NCI-H2029 treated with DMSO at 0.1 percent for 48 hours (cell line): ENCODE measurements around the gene TP53TG5.

ENCODE experiments used
- DNase-seq: peaks from one replicate; lab custom pipeline; 2025; lab: John Stamatoyannopoulos, UW

The TP53TG5 gene

DNA sequence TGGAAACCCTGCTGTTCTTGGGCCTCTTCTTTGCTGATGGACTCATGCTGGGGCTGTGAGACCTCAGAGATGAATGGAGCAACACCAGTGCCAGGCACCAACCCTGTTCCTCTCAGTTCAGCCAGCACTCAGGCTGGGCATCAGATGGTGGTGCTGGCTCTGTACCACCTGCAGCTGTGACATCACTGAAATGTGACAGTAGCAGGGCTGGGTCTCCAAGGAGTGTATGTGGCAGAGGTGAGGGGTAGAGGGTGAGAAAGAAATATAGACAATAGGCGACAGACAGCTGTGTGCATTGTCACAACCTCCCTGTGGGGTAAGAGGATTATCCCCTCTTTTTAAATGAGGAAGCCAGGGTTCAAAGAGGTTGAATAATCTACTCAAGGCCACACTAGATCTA, at the start of gene TP53TG5:
Gene TP53TG5, minus strand, starts transcription at position 135 of the 400 bp plus-strand sequence. Its CDS starts 89 bp downstream, at position 46.
- DNase-seq, result no peak

DNA sequence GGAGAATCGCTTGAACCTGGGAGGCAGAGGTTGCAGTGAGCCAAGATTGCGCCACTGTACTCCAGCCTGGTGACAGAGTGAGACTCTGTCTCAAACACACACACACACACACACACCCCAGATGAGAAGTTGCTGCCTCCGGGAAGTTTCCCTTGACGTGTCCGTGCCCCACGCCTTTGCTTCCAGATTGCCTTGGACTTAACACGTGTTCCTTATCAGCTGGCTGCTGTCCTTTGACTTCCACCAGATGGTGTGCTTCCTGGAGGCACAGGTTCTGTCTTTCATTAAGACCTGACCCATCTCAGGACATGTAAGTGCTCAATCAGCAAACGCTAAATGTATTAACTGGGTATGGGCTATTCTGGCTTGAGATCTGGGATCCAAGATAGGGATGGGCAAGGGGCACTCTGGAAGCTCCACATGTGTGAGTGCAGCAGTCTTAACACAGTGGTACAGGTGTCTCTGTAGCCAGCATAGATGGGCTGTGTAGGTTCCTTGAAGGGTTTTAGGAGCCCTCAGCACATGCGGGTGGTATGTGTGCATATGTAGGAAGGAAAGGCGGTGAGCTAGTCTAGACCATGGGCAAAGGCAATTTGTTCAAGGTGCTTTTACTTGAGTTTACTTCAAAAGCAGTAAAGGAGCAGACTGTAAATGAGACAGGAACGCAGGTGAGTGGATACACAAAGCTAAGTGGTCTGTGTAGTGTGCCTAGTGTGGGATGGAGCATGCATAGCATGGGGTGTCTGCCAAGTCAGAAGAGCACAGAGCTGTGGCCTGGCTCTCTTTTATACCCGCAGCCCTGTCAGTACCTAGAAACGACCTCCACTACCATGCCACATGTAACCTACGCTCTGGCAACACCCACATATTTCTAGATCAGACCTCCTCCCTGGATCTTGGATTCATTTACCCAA, 49.4 kb upstream of the TP53TG5 start:
- peak; percentile 63 for DNase-seq

DNA sequence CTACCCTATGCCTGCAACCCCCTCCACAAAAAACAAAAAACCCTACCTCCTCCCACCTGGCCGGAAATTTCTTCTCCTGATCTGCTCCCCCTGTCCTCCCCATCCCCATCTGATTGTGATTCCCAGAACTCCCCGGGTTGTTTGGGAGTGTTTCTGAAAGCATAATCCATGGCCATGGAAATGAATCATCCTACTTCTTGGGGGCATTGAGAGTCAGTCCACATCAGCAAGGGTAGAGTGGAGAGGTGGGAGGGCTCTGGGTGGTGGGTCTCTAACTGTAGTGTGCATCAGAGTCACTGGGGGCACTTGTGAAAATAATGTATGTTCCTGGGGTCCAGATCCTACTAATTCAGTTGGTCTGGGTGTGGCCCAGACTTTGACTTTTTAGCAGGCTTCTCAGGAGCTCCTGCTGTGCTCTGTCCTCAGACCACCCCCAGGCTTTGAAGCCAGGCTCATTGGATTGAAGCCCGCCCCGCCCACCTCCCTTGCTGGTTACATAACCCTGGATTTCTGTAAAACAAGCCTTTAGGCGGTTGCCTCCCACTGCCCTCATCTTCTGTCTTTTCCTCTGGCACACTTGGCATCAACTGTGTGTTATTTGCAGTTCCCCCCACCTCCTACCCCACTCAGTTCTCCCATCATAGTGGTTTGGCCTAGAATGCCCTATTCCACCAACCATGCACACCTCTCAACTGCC, 48.3 kb upstream of the TP53TG5 start:
- no peak for DNase-seq

DNA sequence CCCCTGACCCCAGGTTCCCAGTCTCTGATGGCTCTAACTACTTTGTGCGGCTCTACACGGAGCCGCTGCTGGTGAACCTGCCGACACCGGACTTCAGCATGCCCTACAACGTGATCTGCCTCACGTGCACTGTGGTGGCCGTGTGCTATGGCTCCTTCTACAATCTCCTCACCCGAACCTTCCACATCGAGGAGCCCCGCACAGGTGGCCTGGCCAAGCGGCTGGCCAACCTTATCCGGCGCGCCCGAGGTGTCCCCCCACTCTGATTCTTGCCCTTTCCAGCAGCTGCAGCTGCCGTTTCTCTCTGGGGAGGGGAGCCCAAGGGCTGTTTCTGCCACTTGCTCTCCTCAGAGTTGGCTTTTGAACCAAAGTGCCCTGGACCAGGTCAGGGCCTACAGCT, 47.4 kb upstream of the TP53TG5 start:
- no peak for DNase-seq

DNA sequence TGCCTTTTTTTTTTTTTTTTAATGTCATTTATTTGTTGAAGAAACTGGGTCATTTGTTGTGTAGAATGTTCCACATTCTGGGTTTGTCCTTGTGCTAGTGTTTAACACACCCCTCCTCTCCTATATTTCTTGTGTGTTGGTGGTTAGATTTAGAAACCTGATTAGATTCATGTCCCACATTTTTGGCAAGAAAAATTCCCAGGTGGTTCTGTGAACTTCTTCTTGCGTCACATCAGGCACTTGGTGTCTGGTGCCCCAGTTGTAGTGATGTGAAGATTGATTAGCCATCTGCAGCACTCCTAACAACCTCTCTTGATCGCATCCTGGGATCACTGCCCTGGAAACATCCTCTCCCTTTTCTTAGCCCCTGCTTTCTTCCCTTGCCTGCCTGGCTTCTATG, 45.6 kb upstream of the TP53TG5 start:
- no peak for DNase-seq

DNA sequence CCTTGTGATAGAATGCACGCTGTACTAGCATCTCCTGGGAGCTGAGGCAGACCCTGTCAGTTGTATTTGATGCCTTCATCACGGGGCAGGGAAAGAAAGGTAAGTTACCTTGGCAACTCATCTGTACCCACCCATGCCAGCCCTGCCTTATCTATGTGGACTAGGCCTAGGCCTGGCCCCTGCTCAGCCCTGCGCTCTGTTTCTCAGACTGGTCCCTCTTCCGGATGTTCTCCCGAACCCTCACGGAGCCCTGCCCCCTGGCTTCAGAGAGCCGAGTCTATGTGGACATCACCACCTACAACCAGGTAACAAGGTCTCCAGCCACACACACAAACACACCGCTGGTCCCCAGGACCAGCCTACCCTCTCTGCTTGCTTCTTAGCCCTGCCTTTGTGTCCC, 42.0 kb upstream of the TP53TG5 start:
- no peak for DNase-seq

DNA sequence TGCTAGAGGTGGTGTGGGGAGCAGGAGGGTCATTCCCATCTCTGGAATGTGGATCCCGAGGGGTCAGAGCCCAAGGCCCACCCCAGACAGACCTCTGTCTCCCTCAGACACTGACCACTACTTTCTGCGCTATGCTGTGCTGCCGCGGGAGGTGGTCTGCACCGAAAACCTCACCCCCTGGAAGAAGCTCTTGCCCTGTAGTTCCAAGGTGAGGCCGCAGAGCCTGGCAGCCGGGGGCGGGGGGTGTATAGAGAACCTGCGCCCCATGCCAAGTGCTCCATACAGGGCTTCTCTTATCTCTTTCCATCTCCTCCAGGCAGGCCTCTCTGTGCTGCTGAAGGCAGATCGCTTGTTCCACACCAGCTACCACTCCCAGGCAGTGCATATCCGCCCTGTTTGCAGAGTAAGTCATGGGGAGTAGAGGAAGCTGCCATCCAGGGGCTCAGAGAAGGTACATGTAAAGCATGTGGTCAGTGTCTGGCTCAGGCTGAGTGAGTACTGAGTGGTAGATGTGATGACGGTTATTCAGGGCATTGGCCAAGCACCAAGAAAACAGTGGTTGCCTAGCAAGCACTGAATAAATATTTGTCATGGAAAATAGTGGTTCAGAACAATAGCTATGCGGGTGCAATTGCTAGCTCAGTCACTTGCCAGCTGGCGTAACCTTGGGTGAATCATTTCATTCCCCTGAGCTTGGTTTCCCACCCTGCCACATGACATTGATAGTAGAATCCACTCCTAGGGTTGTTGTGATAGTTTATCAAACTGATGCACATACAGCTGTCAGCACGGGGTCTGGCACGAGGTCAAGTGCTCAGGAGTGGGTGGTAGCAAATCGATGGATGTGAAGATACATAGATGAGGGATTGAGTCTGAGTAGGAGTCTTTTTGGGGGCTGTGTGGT, 41.3 kb upstream of the TP53TG5 start:
- peak; percentile 98 for DNase-seq

DNA sequence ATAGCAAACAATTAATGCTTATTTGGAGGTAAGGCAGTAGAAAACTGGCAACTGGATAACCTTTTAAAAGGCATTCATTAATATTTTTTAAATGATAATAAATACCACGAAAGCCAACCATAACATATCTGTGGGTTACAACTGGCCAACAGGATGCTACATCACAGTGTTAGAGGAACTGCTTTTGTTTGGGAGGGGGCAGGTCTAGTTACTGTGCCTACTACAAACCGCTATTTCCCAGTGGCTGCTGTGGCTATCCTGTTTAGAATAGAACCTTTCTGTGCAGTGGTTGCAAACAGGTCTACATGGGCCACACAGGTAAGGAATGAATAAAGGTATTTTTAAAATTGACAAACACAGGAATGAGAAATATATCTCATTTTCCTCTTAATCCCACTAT, 38.8 kb upstream of the TP53TG5 start:
- DNase-seq, result no peak

DNA sequence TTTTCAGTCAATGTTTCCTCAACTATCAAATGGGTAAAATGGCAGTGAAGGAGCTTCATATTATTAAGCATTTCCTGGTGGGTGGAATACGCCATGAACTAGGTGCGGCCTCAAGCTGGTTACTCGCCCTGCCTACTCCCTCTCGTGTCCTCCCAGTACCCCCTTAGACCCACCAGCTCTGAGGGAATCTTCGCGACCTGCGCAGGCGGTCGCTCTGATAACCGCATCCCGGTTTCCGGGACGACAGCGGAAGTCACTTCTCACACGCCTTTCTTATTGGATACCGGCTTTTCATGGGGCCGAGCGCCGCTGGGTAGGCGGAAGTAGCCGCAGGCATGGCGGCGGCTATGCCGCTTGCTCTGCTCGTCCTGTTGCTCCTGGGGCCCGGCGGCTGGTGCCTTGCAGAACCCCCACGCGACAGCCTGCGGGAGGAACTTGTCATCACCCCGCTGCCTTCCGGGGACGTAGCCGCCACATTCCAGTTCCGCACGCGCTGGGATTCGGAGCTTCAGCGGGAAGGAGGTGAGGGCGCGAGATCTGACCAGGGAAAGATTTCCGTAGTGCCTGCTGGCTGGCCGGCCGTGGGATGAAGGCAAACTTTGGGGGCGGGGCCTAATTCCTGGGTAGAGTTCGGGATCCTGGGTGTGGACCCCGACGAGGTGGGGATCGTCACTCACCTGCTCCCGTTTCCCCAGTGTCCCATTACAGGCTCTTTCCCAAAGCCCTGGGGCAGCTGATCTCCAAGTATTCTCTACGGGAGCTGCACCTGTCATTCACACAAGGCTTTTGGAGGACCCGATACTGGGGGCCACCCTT, 37.9 kb upstream of the TP53TG5 start, which contains the start of gene PIGT:
Gene PIGT, plus strand, starts transcription at position 320 of the 816 bp plus-strand sequence. Its CDS starts 16 bp downstream, at position 336.
- DNase-seq, result peak; percentile 54

DNA sequence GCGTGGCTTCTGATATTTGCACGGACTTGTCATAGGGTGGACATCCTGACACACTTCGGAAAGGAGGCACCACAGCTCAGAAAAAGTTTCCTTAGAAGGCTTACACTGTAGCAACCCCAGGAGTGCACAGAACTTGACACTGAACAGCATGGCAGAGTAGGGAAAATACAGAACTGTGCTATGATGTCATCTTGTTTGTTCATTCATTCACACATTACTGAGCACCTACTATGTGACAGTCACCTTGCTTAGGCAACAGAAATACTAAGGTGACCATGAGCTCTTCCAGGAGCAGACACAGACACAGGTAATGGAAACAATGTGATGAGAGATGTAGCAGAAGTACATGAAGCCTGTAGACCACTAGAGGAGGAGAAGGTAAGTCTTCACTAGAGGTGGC, 35.4 kb upstream of the TP53TG5 start:
- no peak for DNase-seq

DNA sequence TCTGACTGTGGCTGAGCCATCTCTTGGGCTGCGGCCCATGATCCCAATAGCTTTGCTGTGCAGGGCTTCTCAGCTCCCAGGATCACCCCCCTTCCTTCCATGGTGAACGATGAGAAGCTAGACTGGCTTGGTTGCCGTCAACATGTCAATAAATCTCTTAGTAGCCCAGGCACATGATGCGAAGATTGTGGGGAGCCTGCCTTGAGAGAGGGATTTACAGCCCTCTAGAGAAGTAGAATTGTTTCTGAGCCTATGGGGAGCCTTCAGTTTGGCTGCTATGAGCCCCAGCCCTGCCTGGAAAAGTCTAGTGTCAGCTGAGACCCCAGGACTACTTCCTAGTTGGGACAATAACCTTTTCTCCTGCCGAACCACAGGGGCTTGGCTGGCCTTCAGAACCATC, 34.5 kb upstream of the TP53TG5 start:
- DNase-seq, result no peak

DNA sequence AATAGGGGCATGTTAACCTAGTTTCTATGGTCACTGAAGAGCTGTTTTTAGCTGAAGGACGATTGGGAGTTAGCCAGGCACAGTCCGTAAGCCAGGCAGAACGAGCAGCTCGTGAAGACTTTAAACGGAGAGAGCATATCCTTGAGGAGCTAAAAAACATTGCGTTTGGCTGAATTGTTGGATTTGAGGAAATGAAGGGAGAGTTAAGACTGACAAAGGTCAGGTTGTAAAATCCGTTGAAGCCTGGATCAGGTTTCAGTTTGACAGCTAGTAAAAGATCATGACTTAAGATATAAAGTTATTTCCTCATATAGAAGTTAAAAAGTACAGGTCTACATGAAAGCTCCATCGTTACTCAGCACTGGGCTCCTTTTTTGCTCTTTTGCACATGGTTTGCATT, 32.8 kb upstream of the TP53TG5 start:
- no peak for DNase-seq

DNA sequence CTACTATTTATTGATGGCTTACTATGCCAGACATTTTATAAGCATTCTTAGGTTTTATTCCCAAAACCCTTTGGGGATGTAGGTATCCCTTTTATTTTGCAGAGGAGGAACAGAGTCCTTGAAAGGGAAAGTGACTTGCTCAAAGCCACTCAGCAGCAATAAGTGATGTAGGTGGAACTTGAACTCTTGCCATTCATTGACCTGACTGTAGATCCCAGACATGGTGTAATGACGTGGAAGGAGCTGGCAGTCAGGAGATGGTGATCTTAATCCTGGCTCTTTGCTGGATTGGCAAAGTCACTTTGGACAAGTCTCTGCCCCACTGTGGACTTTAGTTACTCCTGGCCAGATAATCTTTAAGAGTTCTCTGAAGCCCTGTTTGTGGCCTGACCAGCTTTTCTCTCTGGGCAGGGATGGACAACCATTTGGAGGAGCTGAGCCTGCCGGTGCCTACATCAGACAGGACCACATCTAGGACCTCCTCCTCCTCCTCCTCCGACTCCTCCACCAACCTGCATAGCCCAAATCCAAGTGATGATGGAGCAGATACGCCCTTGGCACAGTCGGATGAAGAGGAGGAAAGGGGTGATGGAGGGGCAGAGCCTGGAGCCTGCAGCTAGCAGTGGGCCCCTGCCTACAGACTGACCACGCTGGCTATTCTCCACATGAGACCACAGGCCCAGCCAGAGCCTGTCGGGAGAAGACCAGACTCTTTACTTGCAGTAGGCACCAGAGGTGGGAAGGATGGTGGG, 31.6 kb upstream of the TP53TG5 start:
- DNase-seq, result no peak

DNA sequence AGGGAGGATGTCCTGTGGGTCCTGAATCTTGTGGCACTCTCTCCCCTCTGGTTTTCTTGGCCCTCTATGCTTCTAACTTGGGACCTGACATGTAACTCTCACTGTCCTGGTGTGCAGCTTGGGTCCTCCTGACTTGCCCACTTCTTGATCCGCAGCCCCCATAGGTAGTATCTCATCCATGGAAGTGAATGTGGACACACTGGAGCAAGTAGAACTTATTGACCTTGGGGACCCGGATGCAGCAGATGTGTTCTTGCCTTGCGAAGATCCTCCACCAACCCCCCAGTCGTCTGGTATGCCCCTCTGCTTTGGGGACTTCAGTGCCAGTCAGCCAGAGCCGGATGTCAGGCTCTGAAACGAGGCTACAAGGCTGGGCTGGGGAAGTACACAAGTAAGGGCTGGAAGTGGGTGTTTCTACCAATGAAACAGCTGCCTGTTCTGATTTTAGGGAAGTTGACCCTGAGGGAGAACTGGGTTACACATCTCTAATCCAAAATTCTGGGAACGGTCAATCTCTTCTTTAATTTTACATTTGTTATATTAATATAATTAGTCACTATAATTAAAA, 30.6 kb upstream of the TP53TG5 start:
- no peak for DNase-seq

DNA sequence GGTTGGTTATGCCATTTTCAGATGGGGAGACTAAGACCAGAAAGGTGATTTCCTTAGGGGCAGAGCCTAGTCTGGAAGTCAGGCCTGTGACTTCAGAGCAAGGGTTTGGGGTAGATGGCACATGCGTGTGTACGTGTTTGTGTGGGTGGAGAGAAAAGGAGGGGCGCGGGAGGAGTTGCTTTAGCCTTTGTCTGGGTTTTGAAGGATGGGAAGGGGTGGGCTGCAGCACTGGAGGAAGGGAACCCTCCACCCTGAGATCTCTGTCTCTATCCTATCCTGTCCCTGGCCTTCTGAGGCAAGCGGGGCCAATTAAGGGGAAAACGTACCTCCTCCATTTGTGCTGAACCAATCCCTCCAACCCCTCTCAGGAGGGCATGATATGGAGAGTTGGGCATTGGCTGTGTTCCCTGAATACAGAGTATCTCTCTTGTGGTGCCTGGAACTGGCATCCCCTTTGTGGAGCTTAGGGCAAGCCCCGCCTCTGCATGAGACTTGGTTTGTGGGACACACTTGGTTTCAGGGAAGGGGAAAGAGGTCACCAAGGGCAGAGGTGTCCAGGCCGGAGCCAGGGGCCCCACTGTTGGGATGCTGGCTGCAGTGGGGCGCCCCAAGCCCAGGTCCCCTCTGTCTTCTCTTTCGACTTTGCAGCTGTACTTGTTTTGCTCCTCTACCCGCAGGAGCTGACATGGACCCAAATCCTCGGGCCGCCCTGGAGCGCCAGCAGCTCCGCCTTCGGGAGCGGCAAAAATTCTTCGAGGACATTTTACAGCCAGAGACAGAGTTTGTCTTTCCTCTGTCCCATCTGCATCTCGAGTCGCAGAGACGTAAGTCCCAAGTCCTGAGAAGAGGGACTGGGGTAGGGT, 29.9 kb upstream of the TP53TG5 start, which contains the start of gene DBNDD2:
Gene DBNDD2, plus strand, starts transcription at position 507 of the 863 bp plus-strand sequence. Its CDS starts 179 bp downstream, at position 686.
- no peak for DNase-seq

DNA sequence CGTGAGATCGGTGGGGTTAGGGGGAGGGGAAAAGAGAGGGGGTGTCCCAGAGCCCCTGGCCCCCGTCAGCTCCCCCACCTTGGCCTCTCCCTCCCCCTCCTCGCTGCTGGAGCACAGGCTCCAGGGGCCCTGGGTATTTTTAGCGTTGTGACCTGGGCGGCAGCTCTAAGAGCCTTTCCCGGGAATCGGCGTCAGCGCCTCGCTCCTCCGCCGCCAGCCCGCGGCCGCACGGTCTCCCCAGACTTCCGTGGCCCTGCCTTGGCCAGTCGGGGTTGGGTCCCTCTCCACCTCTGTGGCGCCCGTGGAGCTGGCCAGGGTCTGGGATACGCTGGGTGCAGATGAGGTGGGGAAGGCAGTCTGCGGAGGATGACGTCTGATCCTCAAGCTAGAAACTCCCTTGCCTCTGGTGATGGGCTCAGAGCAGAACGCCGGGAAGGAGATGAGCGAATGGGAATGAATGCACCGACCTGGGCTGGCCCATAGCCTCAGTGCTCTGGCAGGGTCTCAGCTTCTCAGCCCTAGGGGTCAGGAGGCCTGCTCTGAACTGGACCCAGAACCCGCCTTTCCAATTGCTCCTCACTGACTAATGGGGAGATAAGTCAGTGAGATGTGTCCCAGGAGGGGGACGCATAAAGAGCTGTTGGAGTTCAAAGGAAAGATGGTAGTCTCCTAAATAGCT, 29.1 kb upstream of the TP53TG5 start:
- no peak for DNase-seq

DNA sequence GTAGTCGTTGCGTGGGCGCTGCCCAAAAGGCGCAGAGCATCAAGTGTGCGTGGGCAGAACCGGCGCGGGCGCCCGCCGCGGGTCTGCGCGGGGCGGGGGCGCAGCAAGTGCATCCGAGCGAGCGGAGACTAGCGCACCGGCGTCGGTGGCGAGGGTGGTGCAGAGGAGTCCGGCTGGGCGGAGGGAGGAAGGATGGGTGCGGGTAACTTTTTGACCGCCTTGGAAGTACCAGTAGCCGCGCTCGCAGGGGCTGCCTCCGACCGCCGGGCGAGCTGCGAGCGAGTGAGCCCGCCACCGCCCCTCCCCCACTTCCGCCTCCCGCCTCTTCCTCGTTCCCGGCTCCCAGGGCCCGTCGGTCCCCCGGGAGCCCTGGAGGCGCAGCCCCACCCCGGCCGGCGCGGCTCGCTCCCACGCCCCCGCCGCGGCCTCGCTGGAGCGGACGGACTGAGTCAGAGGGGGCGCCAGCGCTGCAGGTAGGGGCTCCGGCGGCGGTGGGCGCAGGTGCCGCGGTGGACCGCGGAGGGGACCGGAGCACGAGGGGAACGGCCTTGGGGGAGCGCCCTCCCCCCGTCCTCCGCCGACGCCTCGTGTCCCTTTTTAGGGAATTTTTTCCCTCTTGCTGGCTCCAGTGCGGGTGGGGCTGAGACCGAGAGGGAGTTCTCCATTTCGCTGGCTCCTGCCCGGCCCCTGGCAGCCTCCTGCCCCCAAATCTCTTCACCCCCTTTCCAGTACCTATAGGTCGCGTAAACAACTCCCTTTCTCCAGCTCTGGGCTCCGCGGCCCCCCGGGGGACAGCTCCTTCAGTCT, 28.3 kb upstream of the TP53TG5 start:
- no peak for DNase-seq
